ENCODE results near the gene SHE. TPM values are rescaled to one million over a fixed set of nuclear protein-coding genes. Genes with fewer than 3 reads are reported as not detected.

The SHE gene
- total RNA-seq, 2 donors from 2014 or later = 5.4 to 29.9 TPM

- Histone ChIP-seq H3K4me3 (peak overlapping the region; percentile 30 to 32), H3K9me3 (no peaks in the 10 kb centered on the region), H3K36me3 (no peaks in the 10 kb centered on the region), H3K4me1 (replicated peaks) (no peaks in the 10 kb centered on the region), H3K27ac (peak overlapping the region in 1 of 2 donors; percentile 31), H3K27me3 (replicated peaks; ENCODE audit: insufficient read depth) (peaks cover 8% of the 10 kb centered on the region)
- intact Hi-C loops (cut with DNase I) = no loop called here
- WGBS = 8% methylated on average over 25 of the region's 54 CpGs
- DNase-seq (ENCODE audit: low spot score) = no peak
- no peak for TF ChIP-seq POLR2A (IDR thresholded peaks at IDR 0.05)
- no peak for TF ChIP-seq POLR2AphosphoS5 (IDR thresholded peaks at IDR 0.05)
- no peak for TF ChIP-seq CTCF (IDR thresholded peaks at IDR 0.05)
These were observed 668 bp downstream of the SHE start for GRCh38 chr1:154501423-154502065.

- no peaks in the 10 kb centered on the region for H3K36me3 ChIP-seq
- no peak for DNase-seq (ENCODE audit: low spot score)
- H3K27ac ChIP-seq = no peak overlapping the region
- H3K27me3 ChIP-seq (replicated peaks; ENCODE audit: insufficient read depth) = peaks cover 8% of the 10 kb centered on the region
- no peak overlapping the region for H3K4me3 ChIP-seq
- no peaks in the 10 kb centered on the region for H3K4me1 ChIP-seq (replicated peaks)
- intact Hi-C loops (cut with DNase I) = no loop called here
- H3K9me3 ChIP-seq = no peaks in the 10 kb centered on the region
- WGBS = 77% methylated on average over 8 of the region's 8 CpGs
- TF ChIP-seq POLR2AphosphoS5 (IDR thresholded peaks at IDR 0.05) = no peak
- no peak for TF ChIP-seq CTCF (IDR thresholded peaks at IDR 0.05)
These were observed 1.7 kb downstream of the SHE start for GRCh38 chr1:154500533-154500932.

GRCh38 chr1:154499446-154499845 lies 2.8 kb downstream of the SHE start:
- Histone ChIP-seq H3K4me3 (no peak overlapping the region), H3K27me3 (replicated peaks; ENCODE audit: insufficient read depth) (peaks cover 8% of the 10 kb centered on the region)
- WGBS = 100% methylated on average over 1 of the region's 1 CpG

GRCh38 chr1:154497026-154497806 lies 5.0 kb downstream of the SHE start:
- no peaks in the 10 kb centered on the region for H3K4me1 ChIP-seq (replicated peaks)
- TF ChIP-seq POLR2AphosphoS5 (IDR thresholded peaks at IDR 0.05) = peak; percentile 6
- TF ChIP-seq POLR2A (IDR thresholded peaks at IDR 0.05) = no peak
- no peak for DNase-seq (ENCODE audit: low spot score)
- no peaks in the 10 kb centered on the region for H3K9me3 ChIP-seq
- no peaks in the 10 kb centered on the region for H3K36me3 ChIP-seq
- WGBS = 40% methylated on average over 5 of the region's 5 CpGs
- H3K27me3 ChIP-seq (replicated peaks; ENCODE audit: insufficient read depth) = peaks cover 5% of the 10 kb centered on the region
- no peak overlapping the region for H3K4me3 ChIP-seq
- no peak overlapping the region for H3K27ac ChIP-seq
- intact Hi-C loops (cut with DNase I) = no loop called here

More at GRCh38 chr1:154499446-154499845, 2.8 kb downstream of the SHE start:
- Histone ChIP-seq H3K4me1 (replicated peaks) (no peaks in the 10 kb centered on the region), H3K36me3 (no peaks in the 10 kb centered on the region), H3K9me3 (no peaks in the 10 kb centered on the region), H3K27ac (no peak overlapping the region)
- intact Hi-C loops (cut with DNase I) = no loop called here
- no peak for DNase-seq (ENCODE audit: low spot score)
- TF ChIP-seq CTCF (IDR thresholded peaks at IDR 0.05) = no peak
- TF ChIP-seq POLR2AphosphoS5 (IDR thresholded peaks at IDR 0.05) = no peak
- no peak for TF ChIP-seq POLR2A (IDR thresholded peaks at IDR 0.05)

- no peak overlapping the region for H3K27ac ChIP-seq
- WGBS = 73% methylated on average over 5 of the region's 5 CpGs
- intact Hi-C loops (cut with DNase I) = no loop called here
- H3K9me3 ChIP-seq = no peaks in the 10 kb centered on the region
- no peak for TF ChIP-seq POLR2AphosphoS5 (IDR thresholded peaks at IDR 0.05)
- no peaks in the 10 kb centered on the region for H3K4me1 ChIP-seq (replicated peaks)
- peaks cover 4% of the 10 kb centered on the region for H3K27me3 ChIP-seq (replicated peaks; ENCODE audit: insufficient read depth)
- no peak for DNase-seq (ENCODE audit: low spot score)
- H3K4me3 ChIP-seq = no peak overlapping the region
- no peaks in the 10 kb centered on the region for H3K36me3 ChIP-seq
These were observed 5.8 kb downstream of the SHE start for GRCh38 chr1:154496383-154496782.
